Type B pancreatic cell (in vitro differentiated cells): Measurements from ENCODE around the gene CENPO. TPM values are rescaled to one million over a fixed set of nuclear protein-coding genes. Genes with fewer than 3 reads are reported as not detected.

ENCODE experiments used
- DNase-seq: peaks from one replicate; pipeline ENCODE4 v3.0.0; 2021; ENCODE audit warnings: mixed read lengths; ENCODE audit not compliant: unreplicated experiment; ENCODE audit errors: extremely low spot score
- H3K27ac Mint-ChIP-seq: 2 replicates; pipeline ENCODE4 v1.8.0; 2021; ENCODE audit warnings: mild to moderate bottlenecking, mixed read lengths
- H3K27me3 Mint-ChIP-seq: 2 replicates; pipeline ENCODE4 v1.8.0; 2021; ENCODE audit warnings: mixed read lengths
- H3K36me3 Mint-ChIP-seq: 2 replicates; pipeline ENCODE4 v1.8.0; 2021; ENCODE audit warnings: mixed read lengths
- H3K4me1 Mint-ChIP-seq: one replicate; pipeline ENCODE4 v1.8.0; 2021; ENCODE audit warnings: mixed read lengths; ENCODE audit not compliant: unreplicated experiment
- H3K4me3 Mint-ChIP-seq: 2 replicates; pipeline ENCODE4 v1.8.0; 2021; ENCODE audit warnings: mild to moderate bottlenecking, mixed read lengths
- H3K9me3 Mint-ChIP-seq: 2 replicates; pipeline ENCODE4 v1.8.0; 2021; ENCODE audit warnings: mixed read lengths
- CTCF ChIP-seq: fragments of 200-600 bp; sonication (generic); conservative IDR thresholded peaks from 2 replicates; pipeline ENCODE4 v1.5.0; 2021; ENCODE audit warnings: antibody characterized with exemption, mild to moderate bottlenecking
- total RNA-seq: library from RNA; stranded (reverse); gene quantifications from 2 replicates; pipeline ENCODE4 v1.2.1, GENCODE V29; 2021; ENCODE audit warnings: low replicate concordance

The CENPO gene
- total RNA-seq, 1 donor from 2014 or later, result 39.7 TPM

- Mint-ChIP-seq H3K36me3 (peaks cover 11% of the 10 kb centered on the region), H3K27me3 (no peaks in the 10 kb centered on the region), H3K27ac (no peak overlapping the region), H3K4me3 (no peak overlapping the region), H3K9me3 (no peaks in the 10 kb centered on the region), H3K4me1 (no peaks in the 10 kb centered on the region)
- TF ChIP-seq CTCF, result no peak
- no peak for DNase-seq
Measured at GRCh38 chr2:24749069-24749691, 44.0 kb upstream of the CENPO start.

GRCh38 chr2:24754985-24755705 lies 38.1 kb upstream of the CENPO start:
- Mint-ChIP-seq H3K36me3 (peaks cover 8% of the 10 kb centered on the region), H3K4me1 (no peaks in the 10 kb centered on the region), H3K27ac (no peak overlapping the region), H3K27me3 (no peaks in the 10 kb centered on the region), H3K9me3 (no peaks in the 10 kb centered on the region), H3K4me3 (no peak overlapping the region)
- no peak for TF ChIP-seq CTCF
- DNase-seq, result no peak

GRCh38 chr2:24756789-24757188 lies 36.4 kb upstream of the CENPO start:
- no peaks in the 10 kb centered on the region for H3K4me1 Mint-ChIP-seq
- no peaks in the 10 kb centered on the region for H3K9me3 Mint-ChIP-seq
- no peak overlapping the region for H3K4me3 Mint-ChIP-seq
- no peak for TF ChIP-seq CTCF
- H3K27ac Mint-ChIP-seq, result no peak overlapping the region
- no peak for DNase-seq
- H3K27me3 Mint-ChIP-seq, result no peaks in the 10 kb centered on the region
- H3K36me3 Mint-ChIP-seq, result peaks cover 15% of the 10 kb centered on the region

- Mint-ChIP-seq H3K27ac (no peak overlapping the region), H3K4me1 (peaks cover 4% of the 10 kb centered on the region)
- TF ChIP-seq CTCF, result no peak
Measured at GRCh38 chr2:24761866-24762265, 31.4 kb upstream of the CENPO start.

GRCh38 chr2:24762518-24762917 lies 30.7 kb upstream of the CENPO start:
- peaks cover 4% of the 10 kb centered on the region for H3K4me1 Mint-ChIP-seq
- DNase-seq, result no peak
- no peaks in the 10 kb centered on the region for H3K9me3 Mint-ChIP-seq
- no peak overlapping the region for H3K27ac Mint-ChIP-seq
- H3K4me3 Mint-ChIP-seq, result no peak overlapping the region
- H3K36me3 Mint-ChIP-seq, result peaks cover 43% of the 10 kb centered on the region
- TF ChIP-seq CTCF, result no peak
- no peaks in the 10 kb centered on the region for H3K27me3 Mint-ChIP-seq

More at GRCh38 chr2:24761866-24762265, 31.4 kb upstream of the CENPO start:
- Mint-ChIP-seq H3K4me3 (no peak overlapping the region), H3K36me3 (peaks cover 38% of the 10 kb centered on the region), H3K9me3 (no peaks in the 10 kb centered on the region), H3K27me3 (no peaks in the 10 kb centered on the region)
- no peak for DNase-seq
